ENCODE measurements around the gene SLC2A8. TPM values are rescaled to one million over a fixed set of nuclear protein-coding genes. Genes with fewer than 3 reads are reported as not detected.

Gene SLC2A8
- total and polyA plus RNA-seq, 2 donors (not counting 1 experiment from before 2014, with no cell fraction given): 8.3 to 14.2 TPM

DNA sequence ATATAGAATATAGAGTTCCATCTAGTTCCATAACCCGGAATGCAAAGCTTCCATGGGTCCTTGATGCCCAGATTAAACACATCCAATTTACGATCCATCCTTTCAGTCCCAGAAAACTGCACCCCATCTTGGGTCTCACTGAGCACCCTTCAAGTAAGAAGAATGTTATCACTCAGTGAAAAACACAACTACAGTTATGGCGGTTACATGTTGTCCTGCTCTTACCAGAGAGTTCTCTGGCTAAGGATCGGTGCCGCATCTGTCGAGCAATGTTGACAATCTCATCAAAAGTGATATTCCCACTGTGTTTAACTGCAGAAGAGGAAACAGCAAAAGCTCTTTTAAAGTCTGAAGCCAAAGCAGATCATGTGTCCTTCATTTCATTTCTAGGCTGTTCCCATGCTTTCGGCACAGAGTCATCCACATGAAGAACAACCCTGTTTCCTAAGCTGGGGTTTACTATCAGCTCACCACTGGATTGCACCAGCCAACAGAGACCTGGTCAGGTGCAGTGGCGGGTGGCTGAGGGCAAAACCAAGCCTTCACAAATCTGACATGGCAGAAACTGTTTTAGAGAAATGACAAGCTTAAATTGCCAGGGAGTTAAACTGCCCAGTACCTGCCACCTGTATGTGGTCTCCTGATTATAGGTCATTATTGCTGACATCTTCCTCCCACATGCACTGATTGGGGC is 51.3 kb downstream of the SLC2A8 start:
- Histone ChIP-seq H3K79me2 (ENCODE audit: control insufficient read depth, insufficient read depth, low read length) (peaks cover 21% of the 10 kb centered on the region), H2AFZ (ENCODE audit: insufficient read depth, low read depth, low read length, poor library complexity, severe bottlenecking) (no peak overlapping the region), H4K20me1 (ENCODE audit: control insufficient read depth, insufficient read depth, low read length, poor library complexity, severe bottlenecking) (peaks cover 48% of the 10 kb centered on the region), H3K36me3 (replicated peaks in 1 of 2; ENCODE audit: control extremely low read depth in 1 of 2, control insufficient read depth in 1 of 2, extremely low read depth in 1 of 2, insufficient read depth in 2 of 2, low read length in 1 of 2) (peaks cover 1 to 70% of the 10 kb centered on the region in 2 experiments), H3K4me2 (replicated peaks; ENCODE audit: low read depth, low read length, poor library complexity, severe bottlenecking) (no peak overlapping the region), H3K9me3 (ENCODE audit: control extremely low read depth in 1 of 3, control insufficient read depth in 2 of 3, insufficient read depth in 1 of 3, low read length in 2 of 3) (peaks cover 0 to 6% (median 0%) of the 10 kb centered on the region in 3 donors), H3K27ac (ENCODE audit: low read length in 2 of 2) (peak overlapping the region in 1 of 2 donors; percentile 85), H3K4me3 (ENCODE audit: control extremely low read depth in 1 of 5, extremely low read depth in 1 of 5, insufficient read depth in 1 of 5, low read depth in 2 of 5, low read length in 4 of 5) (no peak overlapping the region), H3K9ac (ENCODE audit: low read length) (no peak overlapping the region), H3K4me1 (ENCODE audit: control insufficient read depth in 2 of 2, insufficient read depth in 2 of 2, low read length in 2 of 2) (peaks cover 22 to 33% of the 10 kb centered on the region in 2 donors), H3K27me3 (replicated peaks in 1 of 4; ENCODE audit: control extremely low read depth in 1 of 4, control insufficient read depth in 3 of 4, insufficient read depth in 4 of 4, low read length in 3 of 4) (no peaks in the 10 kb centered on the region)
- Mint-ChIP-seq H3K27me3 (no peaks in the 10 kb centered on the region), H3K27ac (peak overlapping the region; percentile 98), H3K4me1 (peaks cover 48% of the 10 kb centered on the region), H3K4me3 (peak overlapping the region; percentile 47), H3K9me3 (ENCODE audit: insufficient read depth) (no peaks in the 10 kb centered on the region)
- POLR2A ChIA-PET: interaction anchor here (0.6 kb wide), 1 partner anchor 438 kb away, joined by 3 read pairs; no protein-coding TSS in a partner anchor
- DNase-seq (no peak), ATAC-seq (ENCODE audit: low read depth) (no peak)
- intact Hi-C loops (cut with micrococcal nuclease): no loop called here
- TF ChIP-seq EZH2 (IDR thresholded peaks at IDR 0.05; ENCODE audit: borderline replicate concordance, insufficient read depth, low read depth, low read length, poor library complexity, severe bottlenecking): no peak
- CTCF ChIA-PET: interaction anchor here (0.7 kb wide), 1 partner anchor 711 kb away, joined by 3 read pairs; no protein-coding TSS in a partner anchor
- WGBS (ENCODE audit: insufficient coverage): 94% methylated on average over 8 of the region's 8 CpGs

DNA sequence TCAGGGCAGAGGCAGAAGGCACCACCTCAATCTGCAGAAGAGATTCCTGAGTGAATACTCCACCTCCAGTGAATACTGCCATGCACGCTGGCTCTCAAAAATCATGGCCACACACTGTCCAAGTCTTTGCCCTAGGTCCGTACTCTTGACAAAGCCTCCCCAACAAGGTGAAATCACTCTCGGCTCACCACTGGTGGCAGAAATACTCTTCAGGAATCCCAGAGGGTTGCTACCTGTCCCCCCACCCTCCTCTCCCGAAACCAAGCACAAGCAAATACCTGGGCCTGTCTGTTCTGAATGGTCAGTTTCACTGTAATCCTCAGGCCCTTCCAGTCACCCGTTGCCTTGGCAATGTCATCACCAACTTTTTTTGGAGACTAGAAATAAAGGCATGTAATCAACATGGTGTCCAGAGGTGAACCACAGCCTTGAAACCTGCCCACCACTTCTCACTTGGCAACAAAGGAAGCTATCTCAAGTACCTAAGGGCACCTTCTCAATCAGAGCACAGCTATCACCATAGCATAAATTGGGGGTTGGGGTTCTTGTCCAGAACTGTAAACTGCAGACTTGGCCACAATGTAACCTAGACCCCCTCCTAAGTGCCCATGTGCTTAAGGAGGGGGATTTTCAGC is 52.5 kb downstream of the SLC2A8 start:
- TF ChIP-seq EZH2 (IDR thresholded peaks at IDR 0.05; ENCODE audit: borderline replicate concordance, insufficient read depth, low read depth, low read length, poor library complexity, severe bottlenecking): no peak
- TF ChIP-seq, protein P1, sequence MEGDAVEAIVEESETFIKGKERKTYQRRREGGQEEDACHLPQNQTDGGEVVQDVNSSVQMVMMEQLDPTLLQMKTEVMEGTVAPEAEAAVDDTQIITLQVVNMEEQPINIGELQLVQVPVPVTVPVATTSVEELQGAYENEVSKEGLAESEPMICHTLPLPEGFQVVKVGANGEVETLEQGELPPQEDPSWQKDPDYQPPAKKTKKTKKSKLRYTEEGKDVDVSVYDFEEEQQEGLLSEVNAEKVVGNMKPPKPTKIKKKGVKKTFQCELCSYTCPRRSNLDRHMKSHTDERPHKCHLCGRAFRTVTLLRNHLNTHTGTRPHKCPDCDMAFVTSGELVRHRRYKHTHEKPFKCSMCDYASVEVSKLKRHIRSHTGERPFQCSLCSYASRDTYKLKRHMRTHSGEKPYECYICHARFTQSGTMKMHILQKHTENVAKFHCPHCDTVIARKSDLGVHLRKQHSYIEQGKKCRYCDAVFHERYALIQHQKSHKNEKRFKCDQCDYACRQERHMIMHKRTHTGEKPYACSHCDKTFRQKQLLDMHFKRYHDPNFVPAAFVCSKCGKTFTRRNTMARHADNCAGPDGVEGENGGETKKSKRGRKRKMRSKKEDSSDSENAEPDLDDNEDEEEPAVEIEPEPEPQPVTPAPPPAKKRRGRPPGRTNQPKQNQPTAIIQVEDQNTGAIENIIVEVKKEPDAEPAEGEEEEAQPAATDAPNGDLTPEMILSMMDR (IDR thresholded peaks at IDR 0.05): no peak
- H4K20me1 ChIP-seq (ENCODE audit: control insufficient read depth, insufficient read depth, low read length, poor library complexity, severe bottlenecking): peaks cover 44% of the 10 kb centered on the region
- Mint-ChIP-seq H3K4me3 (peak overlapping the region; percentile 97), H3K9me3 (ENCODE audit: insufficient read depth) (no peaks in the 10 kb centered on the region), H3K27me3 (no peaks in the 10 kb centered on the region), H3K27ac (peak overlapping the region; percentile 98), H3K4me1 (peaks cover 51% of the 10 kb centered on the region)
- intact Hi-C loops (cut with micrococcal nuclease): no loop called here
- peak overlapping the region in 3 of 5 experiments; percentile 73 to 89 (median 82) for H3K4me3 ChIP-seq (ENCODE audit: control extremely low read depth in 1 of 5, extremely low read depth in 1 of 5, insufficient read depth in 1 of 5, low read depth in 2 of 5, low read length in 4 of 5)
- peak overlapping the region in 1 of 2 donors; percentile 85 for H3K27ac ChIP-seq (ENCODE audit: low read length in 2 of 2)
- H3K4me1 ChIP-seq (ENCODE audit: control insufficient read depth in 2 of 2, insufficient read depth in 2 of 2, low read length in 2 of 2): peaks cover 22 to 33% of the 10 kb centered on the region in 2 donors
- ATAC-seq (ENCODE audit: low read depth): no peak
- ChIA-PET POLR2A (interaction anchor here (2.8 kb wide), 1 partner anchor 53 kb away, joined by 21 read pairs; the partner anchor contains the start of gene SLC2A8), CTCF (interaction anchor here (1.2 kb wide), 1 partner anchor 25 kb away, joined by 3 read pairs; the partner anchor contains the start of gene ZNF79)
- H3K9ac ChIP-seq (ENCODE audit: low read length): peak overlapping the region; percentile 80
- H3K79me2 ChIP-seq (ENCODE audit: control insufficient read depth, insufficient read depth, low read length): peaks cover 21% of the 10 kb centered on the region
- H3K4me2 ChIP-seq (replicated peaks; ENCODE audit: low read depth, low read length, poor library complexity, severe bottlenecking): peak overlapping the region; percentile 95
- WGBS (ENCODE audit: insufficient coverage): 71% methylated on average over 4 of the region's 5 CpGs
- H3K9me3 ChIP-seq (ENCODE audit: control extremely low read depth in 1 of 3, control insufficient read depth in 2 of 3, insufficient read depth in 1 of 3, low read length in 2 of 3): peaks cover 0 to 3% (median 0%) of the 10 kb centered on the region in 3 donors
- H3K27me3 ChIP-seq (replicated peaks in 1 of 4; ENCODE audit: control extremely low read depth in 1 of 4, control insufficient read depth in 3 of 4, insufficient read depth in 4 of 4, low read length in 3 of 4): no peaks in the 10 kb centered on the region
- no peak for DNase-seq
- no peak overlapping the region for H2AFZ ChIP-seq (ENCODE audit: insufficient read depth, low read depth, low read length, poor library complexity, severe bottlenecking)
- peaks cover 1 to 64% of the 10 kb centered on the region in 2 experiments for H3K36me3 ChIP-seq (replicated peaks in 1 of 2; ENCODE audit: control extremely low read depth in 1 of 2, control insufficient read depth in 1 of 2, extremely low read depth in 1 of 2, insufficient read depth in 2 of 2, low read length in 1 of 2)
